Measurements from ENCODE around the gene GHITM.

GHITM gene

GRCh38 chr10:84201244-84201606 is 61.9 kb downstream of the GHITM start:
- no peak for DNase-seq (ENCODE audit: low spot score)

- DNase-seq (ENCODE audit: low spot score), result no peak
These were observed 62.4 kb downstream of the GHITM start for GRCh38 chr10:84201682-84202081.

GRCh38 chr10:84202349-84202748 is 63.0 kb downstream of the GHITM start:
- no peak for DNase-seq (ENCODE audit: low spot score)
